GM18507 (cell line): ENCODE results near the gene TXNRD2.
"Not testable (repeated sequence)": the region's sequence is repeated elsewhere in the genome, so short reads cannot be mapped to it uniquely, and the experiment has no call there.

Source experiments
- DNase-seq: peaks from one replicate; pipeline ENCODE4 v3.0.0; 2011; ENCODE audit warnings: low read depth; ENCODE audit not compliant: insufficient read length; ENCODE audit errors: extremely low spot score
- FAIRE-seq: peaks from 2 replicates; lab custom pipeline; 2011; peaks lifted over from hg19 to GRCh38; lab: Jason Lieb, UNC

TXNRD2 gene

GRCh38 chr22:19842393-19843106 lies 99.1 kb downstream of the TXNRD2 start:
- DNase-seq (no peak), FAIRE-seq (no peak)

- FAIRE-seq: no peak
- no peak for DNase-seq
These were observed 99.8 kb downstream of the TXNRD2 start for GRCh38 chr22:19841641-19842392.

GRCh38 chr22:19840955-19841640 lies 100.5 kb downstream of the TXNRD2 start:
- FAIRE-seq (no peak), DNase-seq (no peak)

- FAIRE-seq: no peak
- no peak for DNase-seq
These were observed 101.6 kb downstream of the TXNRD2 start for GRCh38 chr22:19840059-19840458.

GRCh38 chr22:19837915-19838314 lies 103.7 kb downstream of the TXNRD2 start:
- FAIRE-seq (no peak), DNase-seq (no peak)

- DNase-seq: no peak
- peak; percentile 5 for FAIRE-seq
These were observed 105.1 kb downstream of the TXNRD2 start for GRCh38 chr22:19836512-19836911.

- FAIRE-seq (no peak), DNase-seq (no peak)
These were observed 107.0 kb downstream of the TXNRD2 start for GRCh38 chr22:19834599-19834998.

GRCh38 chr22:19833327-19833726 lies 108.3 kb downstream of the TXNRD2 start:
- FAIRE-seq, DNase-seq: not testable (repeated sequence)

- DNase-seq (no peak), FAIRE-seq (no peak)
These were observed 109.0 kb downstream of the TXNRD2 start for GRCh38 chr22:19832476-19833108.

GRCh38 chr22:19831979-19832378 lies 109.6 kb downstream of the TXNRD2 start:
- not testable (repeated sequence) for FAIRE-seq

GRCh38 chr22:19831016-19831415 lies 110.6 kb downstream of the TXNRD2 start:
- FAIRE-seq (no peak), DNase-seq (no peak)

More at GRCh38 chr22:19831979-19832378, 109.6 kb downstream of the TXNRD2 start:
- DNase-seq: not testable (repeated sequence)

- no peak for DNase-seq
- no peak for FAIRE-seq
These were observed 113.6 kb downstream of the TXNRD2 start for GRCh38 chr22:19828035-19828401.

GRCh38 chr22:19827341-19828034 lies 114.1 kb downstream of the TXNRD2 start:
- DNase-seq (no peak), FAIRE-seq (no peak)

GRCh38 chr22:19826619-19826950 lies 115.0 kb downstream of the TXNRD2 start:
- DNase-seq (no peak), FAIRE-seq (no peak)

GRCh38 chr22:19825904-19826618 lies 115.6 kb downstream of the TXNRD2 start:
- DNase-seq: no peak
- FAIRE-seq: no peak
